HepG2 (cell line): Measurements from ENCODE around the gene TMEM185B. TPM values are rescaled to one million over a fixed set of nuclear protein-coding genes. Genes with fewer than 3 reads are reported as not detected.
A peak's percentile ranks its signal among the peaks of the same experiment; 100 is the strongest.

ENCODE experiments used
- ELK4 ChIP-seq: sonication (generic); formaldehyde crosslinking; IDR thresholded peaks from 2 replicates; pipeline ENCODE4 v1.9.0; 2021; ENCODE audit warnings: missing genetic modification reagents, borderline replicate concordance
- HNRNPL ChIP-seq: fragments of 200-400 bp; formaldehyde crosslinking; IDR thresholded peaks from 2 replicates; pipeline ENCODE4 v1.6.1; 2017; ENCODE audit warnings: mild to moderate bottlenecking, low read depth, low read length
- KLF15 ChIP-seq: sonication (generic); formaldehyde crosslinking; IDR thresholded peaks from 2 replicates; pipeline ENCODE4 v1.8.1; 2023; ENCODE audit warnings: borderline replicate concordance, mild to moderate bottlenecking, inconsistent platforms, missing genetic modification reagents, mixed read lengths
- NCOA5 ChIP-seq: sonication (generic); formaldehyde crosslinking; IDR thresholded peaks from 2 replicates; pipeline ENCODE4 v1.4.0; 2020; ENCODE audit warnings: missing genetic modification reagents
- ONECUT2 ChIP-seq: sonication (generic); formaldehyde crosslinking; IDR thresholded peaks from 2 replicates; pipeline ENCODE4 v1.4.0; 2020; ENCODE audit warnings: missing genetic modification reagents
- PREB ChIP-seq: sonication (generic); formaldehyde crosslinking; IDR thresholded peaks from 2 replicates; pipeline ENCODE4 v1.4.0; 2020; ENCODE audit warnings: missing genetic modification reagents
- SMAD3 ChIP-seq: sonication (generic); formaldehyde crosslinking; IDR thresholded peaks from 2 replicates; pipeline ENCODE4 v1.4.0; 2020; ENCODE audit warnings: missing genetic modification reagents
- TFE3 ChIP-seq: IDR thresholded peaks from 2 replicates; pipeline ENCODE4 v1.6.1; 2016
- U2AF2 ChIP-seq: fragments of 200-400 bp; formaldehyde crosslinking; IDR thresholded peaks from 2 replicates; pipeline ENCODE4 v1.6.1; 2017; ENCODE audit warnings: low read depth, mild to moderate bottlenecking, low read length
- ZBTB37 ChIP-seq: sonication (generic); formaldehyde crosslinking; IDR thresholded peaks from 2 replicates; pipeline ENCODE4 v1.4.0; 2020; ENCODE audit warnings: mild to moderate bottlenecking, missing genetic modification reagents
- ZNF142 ChIP-seq: sonication (generic); formaldehyde crosslinking; IDR thresholded peaks from 2 replicates; pipeline ENCODE4 v1.4.0; 2020; ENCODE audit warnings: missing genetic modification reagents
- ZNF282 ChIP-seq: fragments of 450-650 bp; IDR thresholded peaks from 2 replicates; pipeline ENCODE4 v1.6.1; 2018; ENCODE audit not compliant: partially characterized antibody
- ZNF34 ChIP-seq: sonication (generic); formaldehyde crosslinking; IDR thresholded peaks from 2 replicates; pipeline ENCODE4 v1.4.0; 2020; ENCODE audit warnings: mild to moderate bottlenecking, missing genetic modification reagents, borderline replicate concordance
- ZNF550 ChIP-seq: sonication (generic); formaldehyde crosslinking; IDR thresholded peaks from 2 replicates; pipeline ENCODE4 v1.4.0; 2020; ENCODE audit warnings: mild to moderate bottlenecking, missing genetic modification reagents, borderline replicate concordance
- ZNF615 ChIP-seq: sonication (generic); formaldehyde crosslinking; IDR thresholded peaks from 2 replicates; pipeline ENCODE4 v1.5.0; 2020; ENCODE audit warnings: mild to moderate bottlenecking, missing genetic modification reagents, borderline replicate concordance
- ZNF816 ChIP-seq: sonication (generic); formaldehyde crosslinking; IDR thresholded peaks from 2 replicates; pipeline ENCODE4 v1.8.0; 2022; ENCODE audit warnings: missing genetic modification reagents, mild to moderate bottlenecking, borderline replicate concordance
- ZNF883 ChIP-seq: sonication (generic); formaldehyde crosslinking; IDR thresholded peaks from 2 replicates; pipeline ENCODE4 v1.5.1; 2020; ENCODE audit warnings: mild to moderate bottlenecking, missing genetic modification reagents; ENCODE audit errors: not compliant biosample characterization
- polyA plus RNA-seq, 8 experiments: library from polyadenylated mRNA; depleted of rRNA in 3 of 8; stranded (reverse) in 7 of 8; unstranded in 1 of 8; fragments of >200 nt; fragmentation: Illumina TruSeq in 4 of 8; extraction: Trizol in 4 of 8; gene quantifications; 2 replicates each; pipeline versions ENCODE4 v1.2.1 to v1.2.3, GENCODE V29; 2011 to 2016; ENCODE audit warnings: low read depth in 4 of 8, missing spikeins in 1 of 8, mixed read lengths in 1 of 8; ENCODE audit not compliant: insufficient read depth in 1 of 8
- total RNA-seq, 5 experiments: library from RNA; depleted of rRNA; stranded (reverse); fragments of >200 nt; fragmentation: Illumina TruSeq; extraction: Trizol; gene quantifications; 2 replicates each; pipeline ENCODE4 v1.2.3, GENCODE V29; 2016; ENCODE audit warnings: low read depth in 1 of 5

TMEM185B gene
- total and polyA plus RNA-seq, 2 of the 13 experiments (the other 11 are each of a cell fraction or from before 2014, with no cell fraction given), result 5.6 to 7.0 TPM

GRCh38 chr2:120223034-120223912 is at the start of gene TMEM185B (continued):
- TF ChIP-seq ZBTB37 (CRISPR knock-in tag) (no peak), SMAD3 (CRISPR knock-in tag) (0 out of 2 replicates have a peak, but pooled peaks have one; percentile 18), ZNF142 (0 out of 2 replicates have a peak, but pooled peaks have one; percentile 5), TFE3 (CRISPR knock-in tag) (no peak), NCOA5 (CRISPR knock-in tag) (no peak), ZNF883 (CRISPR knock-in tag) (no peak), PREB (CRISPR knock-in tag) (no peak), ELK4 (CRISPR knock-in tag) (no peak), ONECUT2 (CRISPR knock-in tag) (no peak), KLF15 (no peak), ZNF282 (no peak), ZNF34 (CRISPR knock-in tag) (no peak; the same call in 1 of the 2 replicates), ZNF615 (CRISPR knock-in tag) (no peak), HNRNPL (peak; percentile 80; the same call in 1 of the 2 replicates), ZNF816 (CRISPR knock-in tag) (no peak), ZNF550 (CRISPR knock-in tag) (no peak), U2AF2 (no peak)
- TF ChIP-seq, all 625 proteins: peak for 135
